Type B pancreatic cell (in vitro differentiated cells): Measurements from ENCODE around the gene ASIC2. TPM values are rescaled to one million over a fixed set of nuclear protein-coding genes. Genes with fewer than 3 reads are reported as not detected.
A peak's percentile ranks its signal among the peaks of the same experiment; 100 is the strongest.

Source experiments
- DNase-seq: peaks from one replicate; pipeline ENCODE4 v3.0.0; 2021; ENCODE audit warnings: mixed read lengths; ENCODE audit not compliant: unreplicated experiment; ENCODE audit errors: extremely low spot score
- H3K27ac Mint-ChIP-seq: 2 replicates; pipeline ENCODE4 v1.8.0; 2021; ENCODE audit warnings: mild to moderate bottlenecking, mixed read lengths
- H3K27me3 Mint-ChIP-seq: 2 replicates; pipeline ENCODE4 v1.8.0; 2021; ENCODE audit warnings: mixed read lengths
- H3K36me3 Mint-ChIP-seq: 2 replicates; pipeline ENCODE4 v1.8.0; 2021; ENCODE audit warnings: mixed read lengths
- H3K4me1 Mint-ChIP-seq: one replicate; pipeline ENCODE4 v1.8.0; 2021; ENCODE audit warnings: mixed read lengths; ENCODE audit not compliant: unreplicated experiment
- H3K4me3 Mint-ChIP-seq: 2 replicates; pipeline ENCODE4 v1.8.0; 2021; ENCODE audit warnings: mild to moderate bottlenecking, mixed read lengths
- H3K9me3 Mint-ChIP-seq: 2 replicates; pipeline ENCODE4 v1.8.0; 2021; ENCODE audit warnings: mixed read lengths
- total RNA-seq: library from RNA; stranded (reverse); gene quantifications from 2 replicates; pipeline ENCODE4 v1.2.1, GENCODE V29; 2021; ENCODE audit warnings: low replicate concordance
- TF ChIP-seq, protein P1 (sequence below): fragments of 200-600 bp; sonication (generic); conservative IDR thresholded peaks from 2 replicates; pipeline ENCODE4 v1.5.0; 2021; ENCODE audit warnings: antibody characterized with exemption, mild to moderate bottlenecking

The ASIC2 gene
- total RNA-seq, 1 donor from 2014 or later, result 3.4 TPM

DNA sequence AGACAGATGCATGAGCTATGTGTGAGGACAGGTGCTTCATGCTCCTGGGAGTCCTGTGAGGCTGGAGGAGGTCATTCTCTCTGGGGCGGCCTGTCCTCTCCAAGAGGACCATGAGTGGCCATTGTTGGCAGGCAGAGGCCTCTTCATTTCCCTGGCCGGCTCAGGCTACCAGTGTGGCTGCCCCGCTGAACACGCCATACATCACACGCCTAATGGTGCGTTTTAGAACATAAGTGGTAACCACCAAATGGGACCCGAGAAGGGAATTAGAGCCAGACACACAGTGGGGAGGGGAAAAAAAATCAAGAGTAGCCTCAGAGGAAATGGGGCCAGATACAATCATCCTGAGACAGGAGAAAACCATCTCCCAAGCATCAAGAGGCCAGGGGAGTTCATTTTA is 161.5 kb downstream of the ASIC2 start:
- Mint-ChIP-seq H3K36me3 (no peaks in the 10 kb centered on the region), H3K27ac (no peak overlapping the region), H3K4me1 (no peaks in the 10 kb centered on the region), H3K9me3 (no peaks in the 10 kb centered on the region), H3K27me3 (peaks cover 43% of the 10 kb centered on the region), H3K4me3 (no peak overlapping the region)
- DNase-seq, result no peak
- TF ChIP-seq, protein P1, sequence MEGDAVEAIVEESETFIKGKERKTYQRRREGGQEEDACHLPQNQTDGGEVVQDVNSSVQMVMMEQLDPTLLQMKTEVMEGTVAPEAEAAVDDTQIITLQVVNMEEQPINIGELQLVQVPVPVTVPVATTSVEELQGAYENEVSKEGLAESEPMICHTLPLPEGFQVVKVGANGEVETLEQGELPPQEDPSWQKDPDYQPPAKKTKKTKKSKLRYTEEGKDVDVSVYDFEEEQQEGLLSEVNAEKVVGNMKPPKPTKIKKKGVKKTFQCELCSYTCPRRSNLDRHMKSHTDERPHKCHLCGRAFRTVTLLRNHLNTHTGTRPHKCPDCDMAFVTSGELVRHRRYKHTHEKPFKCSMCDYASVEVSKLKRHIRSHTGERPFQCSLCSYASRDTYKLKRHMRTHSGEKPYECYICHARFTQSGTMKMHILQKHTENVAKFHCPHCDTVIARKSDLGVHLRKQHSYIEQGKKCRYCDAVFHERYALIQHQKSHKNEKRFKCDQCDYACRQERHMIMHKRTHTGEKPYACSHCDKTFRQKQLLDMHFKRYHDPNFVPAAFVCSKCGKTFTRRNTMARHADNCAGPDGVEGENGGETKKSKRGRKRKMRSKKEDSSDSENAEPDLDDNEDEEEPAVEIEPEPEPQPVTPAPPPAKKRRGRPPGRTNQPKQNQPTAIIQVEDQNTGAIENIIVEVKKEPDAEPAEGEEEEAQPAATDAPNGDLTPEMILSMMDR, result no peak

- Mint-ChIP-seq H3K4me1 (no peaks in the 10 kb centered on the region), H3K27me3 (peaks cover 19% of the 10 kb centered on the region), H3K9me3 (no peaks in the 10 kb centered on the region), H3K27ac (peak overlapping the region; percentile 52), H3K36me3 (no peaks in the 10 kb centered on the region), H3K4me3 (no peak overlapping the region)
- no peak for DNase-seq
- TF ChIP-seq, protein P1, result no peak
These were observed 165.4 kb downstream of the ASIC2 start for GRCh38 chr17:33127706-33128105.

- no peak for DNase-seq
- TF ChIP-seq, protein P1, result no peak
- Mint-ChIP-seq H3K4me1 (no peaks in the 10 kb centered on the region), H3K27ac (no peak overlapping the region), H3K36me3 (no peaks in the 10 kb centered on the region), H3K27me3 (peaks cover 25% of the 10 kb centered on the region), H3K9me3 (no peaks in the 10 kb centered on the region), H3K4me3 (no peak overlapping the region)
These were observed 167.0 kb downstream of the ASIC2 start for GRCh38 chr17:33126086-33126485.

- Mint-ChIP-seq H3K27ac (no peak overlapping the region), H3K9me3 (no peaks in the 10 kb centered on the region), H3K36me3 (no peaks in the 10 kb centered on the region), H3K27me3 (peaks cover 31% of the 10 kb centered on the region), H3K4me1 (no peaks in the 10 kb centered on the region), H3K4me3 (no peak overlapping the region)
- DNase-seq, result no peak
- TF ChIP-seq, protein P1, result no peak
These were observed 167.5 kb downstream of the ASIC2 start for GRCh38 chr17:33125552-33125950.

GRCh38 chr17:33124871-33125551 is 168.1 kb downstream of the ASIC2 start:
- no peaks in the 10 kb centered on the region for H3K36me3 Mint-ChIP-seq
- peaks cover 34% of the 10 kb centered on the region for H3K27me3 Mint-ChIP-seq
- no peak overlapping the region for H3K4me3 Mint-ChIP-seq
- TF ChIP-seq, protein P1, result no peak
- no peaks in the 10 kb centered on the region for H3K9me3 Mint-ChIP-seq
- H3K4me1 Mint-ChIP-seq, result no peaks in the 10 kb centered on the region
- H3K27ac Mint-ChIP-seq, result no peak overlapping the region
- DNase-seq, result no peak

DNA sequence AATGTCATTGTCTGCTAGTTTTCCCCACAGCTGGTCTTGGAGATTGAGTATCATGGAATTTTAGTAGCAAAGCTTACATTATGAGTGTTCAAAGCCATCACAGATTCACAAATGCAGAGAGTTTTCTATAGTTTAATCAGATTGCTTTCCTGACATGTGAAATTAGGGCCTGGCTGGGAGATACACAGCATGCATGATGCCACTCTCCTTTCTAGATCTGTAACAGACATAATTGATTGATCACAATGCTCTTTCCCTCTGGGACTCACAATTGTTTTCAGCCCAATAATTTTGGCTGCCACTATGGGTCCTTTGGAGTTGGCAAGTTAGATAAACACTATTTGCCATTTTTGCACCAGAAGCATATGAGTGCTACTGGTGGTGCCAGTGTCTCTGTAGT is 168.9 kb downstream of the ASIC2 start:
- peaks cover 35% of the 10 kb centered on the region for H3K27me3 Mint-ChIP-seq
- no peaks in the 10 kb centered on the region for H3K36me3 Mint-ChIP-seq
- no peak overlapping the region for H3K4me3 Mint-ChIP-seq
- no peaks in the 10 kb centered on the region for H3K4me1 Mint-ChIP-seq
- no peak for DNase-seq
- no peaks in the 10 kb centered on the region for H3K9me3 Mint-ChIP-seq
- TF ChIP-seq, protein P1, result no peak
- H3K27ac Mint-ChIP-seq, result no peak overlapping the region
